Astrocyte of the cerebellum (primary cell): ENCODE measurements around the gene MRAS.

Source experiments
- DNase-seq: peaks from one replicate; pipeline ENCODE4 v3.0.0-alpha.2; 2011; ENCODE audit warnings: low read depth
- H3K4me3 ChIP-seq: 2 replicates; pipeline ENCODE4 v1.5.1; 2011; ENCODE audit warnings: mild to moderate bottlenecking, low read depth, low read length, moderate library complexity
- in situ Hi-C: cut with HindIII; loops from 2 replicates; pipeline ENCODE4 v1.10.0; 2017; ENCODE audit warnings: low sequenced_read_pairs
- TF ChIP-seq, protein P1 (sequence below): IDR thresholded peaks from 2 replicates; pipeline ENCODE4 v1.5.1; 2012; ENCODE audit warnings: low read length, low read depth, moderate library complexity, mild to moderate bottlenecking; ENCODE audit errors: missing control alignments

The MRAS gene

DNA sequence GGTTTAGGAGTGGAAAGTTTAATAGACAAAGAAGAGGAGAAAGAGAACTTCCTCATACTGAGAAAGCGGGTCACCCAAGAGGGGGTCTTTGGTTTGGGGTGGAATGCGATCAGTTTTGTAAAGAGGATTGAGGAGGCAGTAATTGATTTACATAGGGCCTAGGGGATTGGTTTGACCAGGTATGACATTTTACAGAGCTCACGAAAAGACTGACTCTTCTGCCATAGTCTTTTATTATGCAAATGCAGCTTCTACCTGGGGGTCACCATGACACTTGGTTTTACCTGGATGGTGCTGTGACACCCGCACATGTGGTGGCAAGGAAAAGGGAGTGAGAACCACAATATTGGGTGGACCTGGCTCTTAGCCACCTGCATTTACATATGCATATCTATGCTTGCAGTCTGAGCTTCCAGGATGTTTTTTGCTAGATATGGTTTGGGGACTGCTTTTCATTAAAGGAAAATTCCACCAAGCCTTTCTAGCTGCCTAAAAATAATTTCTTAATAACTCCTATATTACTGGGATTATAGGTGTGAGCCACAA, 11.9 kb upstream of the MRAS start:
- in situ Hi-C loops: no loop called here
- no peak for DNase-seq
- H3K4me3 ChIP-seq: no peak overlapping the region
- TF ChIP-seq, protein P1, sequence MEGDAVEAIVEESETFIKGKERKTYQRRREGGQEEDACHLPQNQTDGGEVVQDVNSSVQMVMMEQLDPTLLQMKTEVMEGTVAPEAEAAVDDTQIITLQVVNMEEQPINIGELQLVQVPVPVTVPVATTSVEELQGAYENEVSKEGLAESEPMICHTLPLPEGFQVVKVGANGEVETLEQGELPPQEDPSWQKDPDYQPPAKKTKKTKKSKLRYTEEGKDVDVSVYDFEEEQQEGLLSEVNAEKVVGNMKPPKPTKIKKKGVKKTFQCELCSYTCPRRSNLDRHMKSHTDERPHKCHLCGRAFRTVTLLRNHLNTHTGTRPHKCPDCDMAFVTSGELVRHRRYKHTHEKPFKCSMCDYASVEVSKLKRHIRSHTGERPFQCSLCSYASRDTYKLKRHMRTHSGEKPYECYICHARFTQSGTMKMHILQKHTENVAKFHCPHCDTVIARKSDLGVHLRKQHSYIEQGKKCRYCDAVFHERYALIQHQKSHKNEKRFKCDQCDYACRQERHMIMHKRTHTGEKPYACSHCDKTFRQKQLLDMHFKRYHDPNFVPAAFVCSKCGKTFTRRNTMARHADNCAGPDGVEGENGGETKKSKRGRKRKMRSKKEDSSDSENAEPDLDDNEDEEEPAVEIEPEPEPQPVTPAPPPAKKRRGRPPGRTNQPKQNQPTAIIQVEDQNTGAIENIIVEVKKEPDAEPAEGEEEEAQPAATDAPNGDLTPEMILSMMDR: no peak

DNA sequence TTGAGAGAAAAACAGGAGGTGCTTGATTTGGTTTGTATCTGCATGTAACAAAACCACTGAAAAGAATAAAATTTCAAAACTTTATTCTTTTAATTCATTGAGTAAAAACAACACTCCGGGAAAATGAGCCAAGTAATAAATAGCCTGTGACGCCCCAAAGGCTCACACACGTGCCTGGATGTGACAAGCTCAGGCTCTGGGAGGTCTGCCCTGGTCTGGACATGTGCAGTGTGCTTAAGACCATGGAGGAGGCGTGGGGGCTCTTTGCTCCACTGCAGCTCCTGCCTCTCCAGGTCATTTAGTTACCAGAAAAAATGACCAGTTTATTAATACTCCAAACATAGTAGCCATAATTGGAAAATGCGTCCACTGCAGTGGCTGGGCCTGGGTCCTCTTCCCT, 10.1 kb upstream of the MRAS start:
- TF ChIP-seq, protein P1: no peak
- no peak for DNase-seq
- no peak overlapping the region for H3K4me3 ChIP-seq
- in situ Hi-C loops: no loop called here

DNA sequence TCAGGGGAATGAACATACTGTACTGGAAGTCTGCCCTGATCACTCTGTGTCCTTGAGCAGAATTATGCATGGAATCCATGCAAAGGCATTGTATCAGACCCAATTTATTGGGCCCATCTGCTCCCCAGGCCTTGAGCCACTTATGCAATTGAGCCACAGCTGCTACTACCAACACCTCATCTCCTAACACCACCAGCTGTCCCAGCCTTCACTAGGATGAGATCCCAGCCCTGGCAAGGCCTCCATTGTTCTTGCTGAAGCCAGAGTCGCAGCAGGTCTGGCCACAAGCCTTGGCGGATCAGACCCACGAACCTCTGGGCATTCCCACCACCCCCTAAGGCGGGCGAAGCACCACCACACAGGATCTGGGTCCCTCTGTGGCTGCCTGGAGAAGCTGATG, 9.6 kb upstream of the MRAS start:
- in situ Hi-C loops: no loop called here
- TF ChIP-seq, protein P1: no peak
- no peak for DNase-seq
- no peak overlapping the region for H3K4me3 ChIP-seq

DNA sequence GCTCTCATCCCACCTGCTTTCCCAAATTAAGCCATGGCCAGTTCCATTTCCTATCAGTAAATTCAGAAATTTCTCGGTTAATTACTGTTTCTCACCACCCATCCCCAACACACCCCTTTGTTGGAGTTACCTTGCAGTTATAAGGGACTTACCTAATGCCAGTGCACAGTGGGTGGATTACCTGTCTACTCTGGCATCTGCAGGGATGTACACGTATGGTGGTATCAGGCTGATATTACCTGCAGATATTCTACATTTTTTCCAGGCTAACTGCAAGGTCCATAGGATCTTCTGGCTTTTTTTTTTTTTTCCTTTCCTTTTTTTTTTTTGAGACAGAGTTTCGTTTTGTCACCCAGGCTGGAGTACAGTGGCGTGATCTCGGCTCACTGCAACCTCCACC, 7.9 kb upstream of the MRAS start:
- TF ChIP-seq, protein P1: no peak
- H3K4me3 ChIP-seq: no peak overlapping the region

DNA sequence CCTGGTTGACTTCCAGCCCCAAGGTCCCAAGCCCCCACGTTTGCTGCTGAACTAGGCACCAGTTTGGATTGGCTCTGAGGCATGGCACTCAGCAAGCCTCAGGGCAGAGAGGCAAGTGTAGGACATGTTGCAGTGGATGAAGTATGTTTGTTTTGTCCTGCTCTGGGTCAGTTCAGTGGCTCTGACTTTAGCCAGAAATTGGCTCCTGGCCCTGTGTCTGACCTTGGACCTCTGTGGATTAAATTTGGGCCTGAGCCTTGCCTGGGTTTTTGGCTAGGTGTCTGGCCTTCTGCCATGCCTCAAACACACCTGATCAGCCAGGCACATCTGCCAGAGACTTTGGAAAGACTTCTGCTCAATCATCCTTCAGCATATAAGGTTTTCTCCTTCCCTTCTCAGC, 3.6 kb upstream of the MRAS start:
- no peak for DNase-seq
- TF ChIP-seq, protein P1: no peak
- in situ Hi-C loops: no loop called here
- no peak overlapping the region for H3K4me3 ChIP-seq

More for the DNA sequence above, 7.9 kb upstream of the MRAS start:
- no peak for DNase-seq
- in situ Hi-C loops: no loop called here

DNA sequence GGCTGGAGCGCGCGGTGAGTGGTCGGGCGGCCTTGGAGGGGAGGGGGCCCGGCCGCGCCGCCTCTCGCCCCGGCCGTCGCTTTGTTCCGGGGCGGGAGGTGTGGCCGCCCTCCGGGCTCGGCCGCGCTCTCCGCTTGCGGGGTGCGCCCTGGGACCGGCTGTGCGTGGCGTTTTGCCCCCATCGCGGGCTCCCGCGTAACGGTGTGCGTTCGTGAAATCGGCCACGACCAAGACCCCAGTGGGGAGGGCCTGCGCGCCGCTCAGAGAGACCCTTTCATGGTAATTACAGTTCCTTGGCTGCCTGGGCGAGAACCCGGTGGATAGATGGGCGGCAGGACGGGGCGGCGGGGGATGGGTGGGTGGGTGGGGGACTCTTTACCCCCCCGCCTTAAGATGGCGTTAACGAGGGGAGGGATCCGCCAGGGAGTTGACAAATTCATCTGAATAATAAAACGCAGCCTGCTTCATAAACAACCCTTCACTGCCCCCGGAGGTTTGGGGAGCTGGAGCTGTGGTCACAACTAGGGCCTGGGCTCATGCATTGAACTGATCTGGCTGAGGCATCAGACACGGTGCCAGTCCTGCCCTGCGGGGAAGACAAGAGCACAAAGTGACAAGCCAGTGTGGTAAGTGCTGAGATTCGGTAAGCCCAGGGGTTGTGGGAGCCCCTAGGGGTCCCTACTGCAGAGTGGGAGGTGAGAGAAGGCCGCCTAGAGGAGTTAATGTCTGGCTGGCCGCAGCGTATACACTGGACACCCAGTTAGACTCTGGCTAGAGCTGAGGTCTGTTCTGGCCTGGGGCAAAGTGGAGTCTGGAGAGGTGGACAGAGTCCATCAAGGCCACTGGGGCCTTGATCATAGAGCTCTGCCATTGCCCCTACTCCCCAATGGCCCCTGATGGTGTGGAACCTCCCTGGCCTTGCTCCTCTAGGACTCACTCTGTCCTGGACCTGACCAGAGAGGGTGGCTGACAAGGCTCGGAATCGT, 668 bp downstream of the MRAS start:
- in situ Hi-C loops: no loop called here

More for the DNA sequence above, 668 bp downstream of the MRAS start:
- H3K4me3 ChIP-seq: peak overlapping the region; percentile 62
- TF ChIP-seq, protein P1: no peak
- no peak for DNase-seq
